ENCODE data around the gene PRPSAP2. TPM values are rescaled to one million over a fixed set of nuclear protein-coding genes. Genes with fewer than 3 reads are reported as not detected.

PRPSAP2 gene
- total and polyA plus RNA-seq, 2 of the 4 experiments (the other 2 are of a cell fraction): 22.9 to 28.1 TPM

- no peak overlapping the region for H3K27ac ChIP-seq (ENCODE audit: insufficient read depth, low read length)
- 100% methylated on average over 1 of the region's 5 CpGs; no CpG with 5 or more reads in 1 of the 2 experiments for WGBS, 2 experiments (ENCODE audit: extremely low coverage in 2 of 2, insufficient read length in 1 of 2)
- H2AK9ac ChIP-seq (replicated peaks; ENCODE audit: low read depth, low read length, poor library complexity): no peak overlapping the region
- H3K9ac ChIP-seq (ENCODE audit: low read depth, low read length): no peak overlapping the region
- POLR2A ChIA-PET (ENCODE audit: unreplicated experiment): no interaction called here
- H2BK20ac ChIP-seq (ENCODE audit: low read depth, low read length): no peak overlapping the region
- ATAC-seq (ENCODE audit: low read depth): no peak
- no peak overlapping the region for H2BK120ac ChIP-seq (ENCODE audit: low read depth, low read length)
- H4K5ac ChIP-seq (ENCODE audit: low read depth, low read length): no peak overlapping the region
- H3K4me1 ChIP-seq (ENCODE audit: control insufficient read depth, insufficient read depth, low read length): peaks cover 4% of the 10 kb centered on the region; the same call in 1 of the 2 replicates
- no peak overlapping the region for H3K18ac ChIP-seq (ENCODE audit: low read depth, low read length)
- no peak overlapping the region for H3K23ac ChIP-seq (ENCODE audit: low read depth, low read length)
- no peak overlapping the region for H3K4me3 ChIP-seq (ENCODE audit: insufficient read depth, low read depth, low read length)
- no peak overlapping the region for H4K8ac ChIP-seq (ENCODE audit: low read depth in 2 of 2, low read length in 2 of 2)
- H4K20me1 ChIP-seq (ENCODE audit: insufficient read depth, low read length): peaks cover 7% of the 10 kb centered on the region
- intact Hi-C loops (cut with micrococcal nuclease): no loop called here
- no peaks in the 10 kb centered on the region for H3K27me3 ChIP-seq (ENCODE audit: control insufficient read depth, insufficient read depth, low read length)
- BruUV-seq (replicated peaks): no TSS peak
- no peak overlapping the region for H2AFZ ChIP-seq (replicated peaks; ENCODE audit: low read length, poor library complexity)
- H3K9me1 ChIP-seq (ENCODE audit: insufficient read depth, low read length): 0 out of 2 replicates have a peak, but pooled peaks cover 3% of the 10 kb centered on the region
- H3K56ac ChIP-seq (ENCODE audit: extremely low read depth, insufficient read depth, low read length): no peak overlapping the region
- in situ Hi-C loops (cut with MboI; ENCODE audit: low sequenced_read_pairs): no loop called here
- no peak overlapping the region for H4K91ac ChIP-seq (ENCODE audit: insufficient read depth, low read depth, low read length)
- no peaks in the 10 kb centered on the region for H3K9me3 ChIP-seq (ENCODE audit: control insufficient read depth, insufficient read depth, low read length)
- H3K4me2 ChIP-seq (ENCODE audit: low read depth, low read length): no peak overlapping the region
- no peak overlapping the region for H3K14ac ChIP-seq (replicated peaks; ENCODE audit: low read depth, low read length)
- no peak overlapping the region for H3K4ac ChIP-seq (ENCODE audit: low read depth, low read length)
- no peak overlapping the region for H2AK5ac ChIP-seq (ENCODE audit: low read depth, low read length)
- DNase-seq: no peak
- CTCF ChIA-PET: no interaction called here
- peaks cover 3% of the 10 kb centered on the region for H3K36me3 ChIP-seq (ENCODE audit: control insufficient read depth, insufficient read depth, low read length)
- dilution Hi-C loops (cut with HindIII; ENCODE audit: low sequenced_read_pairs, unreplicated experiment): no loop called here
- peaks cover 30 to 61% of the 10 kb centered on the region in 2 experiments for H3K79me1 ChIP-seq (ENCODE audit: low read depth in 1 of 2, low read length in 2 of 2)
- TF ChIP-seq RFX5 (IDR thresholded peaks at IDR 0.05; ENCODE audit: low read depth, low read length) (no peak), USF2 (IDR thresholded peaks at IDR 0.05; ENCODE audit: low read depth, low read length) (no peak), RCOR1 (IDR thresholded peaks at IDR 0.05; ENCODE audit: insufficient replicate concordance, low read length) (no peak), ELK1 (IDR thresholded peaks at IDR 0.05; ENCODE audit: borderline replicate concordance, low read depth, low read length) (no peak), SMC3 (IDR thresholded peaks at IDR 0.05; ENCODE audit: low read depth, low read length) (no peak), CTCF (conservative IDR thresholded peaks at IDR 0.05; ENCODE audit: low read depth, low read length) (no peak), CHD1 (IDR thresholded peaks at IDR 0.05; ENCODE audit: low read depth, low read length) (no peak), MXI1 (IDR thresholded peaks at IDR 0.05; ENCODE audit: borderline replicate concordance, low read depth, low read length) (no peak), NFE2L2 (IDR thresholded peaks at IDR 0.05; ENCODE audit: low read depth, low read length) (no peak), BHLHE40 (IDR thresholded peaks at IDR 0.05; ENCODE audit: low read depth, low read length) (no peak), MAZ (IDR thresholded peaks at IDR 0.05; ENCODE audit: borderline replicate concordance, low read depth, low read length) (no peak), FOS (IDR thresholded peaks at IDR 0.05; ENCODE audit: low read depth, low read length) (no peak), MAFK (IDR thresholded peaks at IDR 0.05; ENCODE audit: low read depth, low read length) (no peak)
- H2BK5ac ChIP-seq (ENCODE audit: low read depth, low read length, poor library complexity, severe bottlenecking): no peak overlapping the region
- H2BK15ac ChIP-seq (ENCODE audit: low read depth, low read length): no peak overlapping the region
Measured at GRCh38 chr17:18862011-18862410, 4.1 kb downstream of the PRPSAP2 start.
